B cell (primary cell): Measurements from ENCODE around the gene ADAMTSL2. TPM values are rescaled to one million over a fixed set of nuclear protein-coding genes. Genes with fewer than 3 reads are reported as not detected.

Source experiments
- ATAC-seq: fragments of 200-7000 bp; cut with Tn5 transposase; one replicate; pipeline ENCODE4 v1.10.0; 2021; ENCODE audit warnings: low read depth, mild to moderate bottlenecking, moderate number of reproducible peaks, moderate library complexity
- CTCF ChIA-PET: fragments of 350-600 bp; sonication (Branson Sonifier 250); formaldehyde crosslinking; loops from one replicate; lab custom pipeline; 2021; ENCODE audit warnings: antibody characterized with exemption, inconsistent platforms; lab: Charles Lee
- POLR2A ChIA-PET: fragments of 350-600 bp; sonication (Branson Sonifier 250); formaldehyde crosslinking; loops from one replicate; lab custom pipeline; 2021; ENCODE audit warnings: antibody characterized with exemption; lab: Charles Lee
- DNase-seq: peaks from one replicate; pipeline ENCODE4 v3.0.0; 2013
- H2AFZ ChIP-seq: 2 replicates; pipeline ENCODE4 v1.6.1; 2012; ENCODE audit warnings: mild to moderate bottlenecking, low read depth, low read length; ENCODE audit not compliant: insufficient read depth, poor library complexity, severe bottlenecking
- H3K27ac ChIP-seq, 2 donors: 1 replicate in 1 of 2; 2 replicates in 1 of 2; pipeline ENCODE4 v1.5.1; 2012 to 2013; ENCODE audit warnings: low read length in 2 of 2, mild to moderate bottlenecking in 2 of 2, moderate library complexity in 1 of 2
- H3K27me3 ChIP-seq, 4 experiments: fragments of 200-600 bp in 1 of 4; sonication (generic) in 1 of 4; replicated peaks in 1 of 4; 1 replicate in 2 of 4; 2 replicates in 2 of 4; pipeline versions ENCODE4 v1.6.1 to v1.7.0; 2013 to 2016; ENCODE audit warnings: low read length in 3 of 4, mild to moderate bottlenecking in 2 of 4, mixed read lengths in 1 of 4, moderate library complexity in 1 of 4; ENCODE audit not compliant: insufficient read depth in 4 of 4, control insufficient read depth in 3 of 4; ENCODE audit errors: control extremely low read depth in 1 of 4
- H3K36me3 ChIP-seq, 2 experiments: replicated peaks in 1 of 2; 1 replicate in 1 of 2; 2 replicates in 1 of 2; pipeline versions ENCODE4 v1.6.1 to v1.7.1; 2013; ENCODE audit warnings: low read length in 1 of 2; ENCODE audit not compliant: insufficient read depth in 2 of 2, control insufficient read depth in 1 of 2; ENCODE audit errors: control extremely low read depth in 1 of 2, extremely low read depth in 1 of 2
- H3K4me1 ChIP-seq, 2 donors: fragments of 200-600 bp in 1 of 2; sonication (generic) in 1 of 2; 1 replicate in 1 of 2; 2 replicates in 1 of 2; pipeline versions ENCODE4 v1.5.1 to v1.6.1; 2013 to 2017; ENCODE audit warnings: low read length in 2 of 2; ENCODE audit not compliant: control insufficient read depth in 2 of 2, insufficient read depth in 2 of 2
- H3K4me2 ChIP-seq: replicated peaks from 2 replicates; pipeline ENCODE3; 2012; ENCODE audit warnings: mild to moderate bottlenecking, low read depth, low read length; ENCODE audit not compliant: poor library complexity, severe bottlenecking
- H3K4me3 ChIP-seq, 5 experiments: fragments of 200-600 bp in 1 of 5; sonication (generic) in 1 of 5; 1 replicate in 3 of 5; 2 replicates in 2 of 5; pipeline versions ENCODE4 v1.5.1 to v1.7.0; 2011 to 2016; ENCODE audit warnings: low read length in 4 of 5, mild to moderate bottlenecking in 4 of 5, low read depth in 2 of 5, control low read depth in 1 of 5, moderate library complexity in 1 of 5; ENCODE audit not compliant: insufficient read depth in 1 of 5; ENCODE audit errors: control extremely low read depth in 1 of 5, extremely low read depth in 1 of 5
- H3K79me2 ChIP-seq: fragments of 200-600 bp; sonication (generic); one replicate; pipeline ENCODE4 v1.6.0; 2016; ENCODE audit warnings: low read length; ENCODE audit not compliant: control insufficient read depth, insufficient read depth
- H3K9ac ChIP-seq: fragments of 200-600 bp; sonication (generic); 2 replicates; pipeline ENCODE4 v1.6.1; 2017; ENCODE audit warnings: mild to moderate bottlenecking, low read length, moderate library complexity
- H3K9me3 ChIP-seq, 3 donors: one replicate each; pipeline versions ENCODE4 v1.6.1 to v1.7.1; 2013; ENCODE audit warnings: low read length in 2 of 3; ENCODE audit not compliant: control insufficient read depth in 2 of 3, insufficient read depth in 1 of 3; ENCODE audit errors: control extremely low read depth in 1 of 3
- H4K20me1 ChIP-seq: 2 replicates; pipeline ENCODE4 v1.6.0; 2012; ENCODE audit warnings: mild to moderate bottlenecking, low read length; ENCODE audit not compliant: insufficient read depth, control insufficient read depth, poor library complexity, severe bottlenecking
- H3K27ac Mint-ChIP-seq: one replicate; pipeline ENCODE4 v1.8.0; 2021; ENCODE audit warnings: mixed read lengths
- H3K27me3 Mint-ChIP-seq: one replicate; pipeline ENCODE4 v1.8.0; 2021; ENCODE audit warnings: mixed read lengths
- H3K4me1 Mint-ChIP-seq: one replicate; pipeline ENCODE4 v1.8.0; 2021; ENCODE audit warnings: mixed read lengths
- H3K4me3 Mint-ChIP-seq: one replicate; pipeline ENCODE4 v1.8.0; 2021; ENCODE audit warnings: mixed read lengths
- H3K9me3 Mint-ChIP-seq: one replicate; pipeline ENCODE4 v1.8.0; 2022; ENCODE audit warnings: mixed read lengths; ENCODE audit not compliant: insufficient read depth
- EZH2 ChIP-seq: IDR thresholded peaks from 2 replicates; pipeline ENCODE4 v1.6.1; 2012; ENCODE audit warnings: borderline replicate concordance, low read depth, mild to moderate bottlenecking, moderate library complexity, low read length; ENCODE audit not compliant: insufficient read depth, poor library complexity, severe bottlenecking
- WGBS: methylation state at CpG from one replicate; pipeline ENCODE4 v1.1.5; 2013; ENCODE audit warnings: missing lambda C conversion rate; ENCODE audit not compliant: insufficient coverage; 5-methylcytosine and 5-hydroxymethylcytosine counted together
- intact Hi-C: fragments of 100-400 bp; cut with micrococcal nuclease; formaldehyde crosslinking; loops from one replicate; pipeline ENCODE4 v1.10.0; 2022
- polyA plus RNA-seq: library from polyadenylated mRNA; depleted of rRNA; stranded (reverse); fragments of >200 nt; gene quantifications from 2 replicates; pipeline ENCODE4 v1.2.3, GENCODE V29; 2012
- total RNA-seq, 2 donors: library from RNA; stranded (reverse); fragments of 120-200 nt in 1 of 2; gene quantifications; 1 replicate in 1 of 2; 2 replicates in 1 of 2; pipeline versions ENCODE4 v1.2.3 to v1.2.4, GENCODE V29; 2013 to 2022
- TF ChIP-seq, protein P1 (sequence below): fragments of 200-600 bp; IDR thresholded peaks from one replicate; pipeline ENCODE4 v1.8.0; 2022; ENCODE audit warnings: antibody characterized with exemption, mild to moderate bottlenecking

The ADAMTSL2 gene
- total and polyA plus RNA-seq, 2 donors (not counting 1 experiment from before 2014, with no cell fraction given) = 0.03 TPM; not detected in 1

DNA sequence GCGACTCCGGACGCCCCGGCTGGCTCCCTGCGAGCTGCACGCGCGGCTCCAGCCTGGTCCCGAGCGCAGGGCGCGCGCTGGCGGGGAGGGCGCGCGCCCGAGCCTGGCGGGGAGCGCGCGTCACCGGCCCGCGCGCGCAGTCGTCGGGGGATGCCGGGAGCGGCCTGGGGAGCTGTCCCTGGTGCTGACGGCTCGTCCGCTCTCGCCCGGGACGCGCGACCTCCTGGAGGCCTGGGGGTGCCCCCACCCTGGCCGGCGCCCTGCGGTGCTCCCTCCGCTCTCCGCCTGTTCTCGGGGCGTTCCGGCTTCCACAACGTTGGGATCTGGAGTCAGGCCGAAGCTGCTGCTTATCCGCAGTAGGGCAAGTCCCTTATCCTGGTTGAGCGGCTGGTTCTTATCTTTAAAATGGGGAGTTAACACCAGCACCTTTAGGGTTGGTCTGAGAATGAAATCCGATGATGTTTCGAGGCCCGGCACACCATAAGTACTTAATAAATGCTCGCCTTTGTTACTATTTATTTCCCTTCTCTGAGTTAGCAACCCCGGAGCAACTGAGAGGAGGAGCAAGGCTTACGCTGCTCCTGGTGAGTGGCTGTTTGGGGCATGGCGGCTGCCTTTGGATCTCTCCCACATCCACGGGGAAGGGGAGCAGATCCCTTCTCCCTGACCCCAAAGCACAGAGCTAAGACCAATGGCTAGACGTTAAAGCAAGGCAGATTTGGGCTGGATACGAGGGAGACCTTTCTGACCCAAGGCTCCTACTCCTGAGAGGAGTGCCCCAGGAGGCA lies 75.0 kb downstream of the ADAMTSL2 start, which contains the start of gene FAM163B:
TSS of gene FAM163B (minus strand) at position 79 of the 788 bp plus-strand sequence. CDS start 29,166 bp downstream, outside the sequence.
- Histone ChIP-seq H3K27ac (no peak within 1 kb of the TSS), H3K9me3 (peaks cover 0 to 5% (median 0%) of the 10 kb centered on the region in 3 donors), H3K36me3 (no peaks in the 10 kb centered on the region), H4K20me1 (no peaks in the 10 kb centered on the region), H3K4me3 (no peak within 1 kb of the TSS), H3K27me3 (peaks cover 0 to 42% (median 8%) of the 10 kb centered on the region in 4 experiments), H3K4me2 (no peak within 1 kb of the TSS), H3K4me1 (no peaks in the 10 kb centered on the region), H3K79me2 (no peaks in the 10 kb centered on the region), H2AFZ (no peak within 1 kb of the TSS), H3K9ac (no peak within 1 kb of the TSS)
- H3K27me3 Mint-ChIP-seq = peaks cover 48% of the 10 kb centered on the region
- no peak for ATAC-seq
- POLR2A ChIA-PET = interaction anchor here (0.6 kb wide), 1 partner anchor 489 kb away, joined by 3 read pairs; the partner anchor contains the start of gene RALGDS
- intact Hi-C loops = no loop called here
- TF ChIP-seq EZH2 = no peak
- TF ChIP-seq, protein P1, sequence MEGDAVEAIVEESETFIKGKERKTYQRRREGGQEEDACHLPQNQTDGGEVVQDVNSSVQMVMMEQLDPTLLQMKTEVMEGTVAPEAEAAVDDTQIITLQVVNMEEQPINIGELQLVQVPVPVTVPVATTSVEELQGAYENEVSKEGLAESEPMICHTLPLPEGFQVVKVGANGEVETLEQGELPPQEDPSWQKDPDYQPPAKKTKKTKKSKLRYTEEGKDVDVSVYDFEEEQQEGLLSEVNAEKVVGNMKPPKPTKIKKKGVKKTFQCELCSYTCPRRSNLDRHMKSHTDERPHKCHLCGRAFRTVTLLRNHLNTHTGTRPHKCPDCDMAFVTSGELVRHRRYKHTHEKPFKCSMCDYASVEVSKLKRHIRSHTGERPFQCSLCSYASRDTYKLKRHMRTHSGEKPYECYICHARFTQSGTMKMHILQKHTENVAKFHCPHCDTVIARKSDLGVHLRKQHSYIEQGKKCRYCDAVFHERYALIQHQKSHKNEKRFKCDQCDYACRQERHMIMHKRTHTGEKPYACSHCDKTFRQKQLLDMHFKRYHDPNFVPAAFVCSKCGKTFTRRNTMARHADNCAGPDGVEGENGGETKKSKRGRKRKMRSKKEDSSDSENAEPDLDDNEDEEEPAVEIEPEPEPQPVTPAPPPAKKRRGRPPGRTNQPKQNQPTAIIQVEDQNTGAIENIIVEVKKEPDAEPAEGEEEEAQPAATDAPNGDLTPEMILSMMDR = no peak
- H3K9me3 Mint-ChIP-seq = no peaks in the 10 kb centered on the region
- no peak within 1 kb of the TSS for H3K27ac Mint-ChIP-seq
- H3K4me3 Mint-ChIP-seq = no peak within 1 kb of the TSS
- CTCF ChIA-PET = no interaction called here
- peaks cover 3% of the 10 kb centered on the region for H3K4me1 Mint-ChIP-seq
- WGBS = 19% methylated on average over 54 of the region's 61 CpGs
- DNase-seq = peak; percentile 21

DNA sequence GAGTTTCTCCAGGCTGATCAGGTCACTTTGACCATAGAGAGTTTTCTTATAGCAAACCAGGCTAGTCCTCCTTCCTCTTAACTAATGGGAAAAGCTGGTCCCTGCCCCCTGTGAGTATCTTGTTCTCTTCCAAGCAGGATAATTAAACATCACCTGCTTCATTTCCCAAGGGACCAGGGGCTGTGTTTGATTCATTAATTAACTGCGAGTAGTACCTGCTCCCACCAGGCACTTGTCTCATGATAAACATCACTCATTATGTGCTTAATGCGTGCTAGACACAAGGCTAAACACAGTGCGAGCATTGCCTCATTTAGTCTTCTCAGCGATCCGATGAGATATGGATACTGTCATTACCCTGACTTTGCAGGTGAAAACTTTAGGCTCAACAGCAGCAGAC lies 76.3 kb downstream of the ADAMTSL2 start:
- TF ChIP-seq, protein P1 = no peak
- no peak for TF ChIP-seq EZH2
- ChIA-PET CTCF (no interaction called here), POLR2A (no interaction called here)
- Mint-ChIP-seq H3K4me3 (no peak overlapping the region), H3K27ac (no peak overlapping the region), H3K4me1 (no peaks in the 10 kb centered on the region), H3K27me3 (peaks cover 44% of the 10 kb centered on the region), H3K9me3 (no peaks in the 10 kb centered on the region)
- Histone ChIP-seq H3K9me3 (peaks cover 0 to 5% (median 0%) of the 10 kb centered on the region in 3 donors), H3K4me3 (no peak overlapping the region), H2AFZ (no peak overlapping the region), H3K36me3 (no peaks in the 10 kb centered on the region), H3K4me2 (no peak overlapping the region), H3K79me2 (no peaks in the 10 kb centered on the region), H3K27me3 (peaks cover 0 to 41% (median 8%) of the 10 kb centered on the region in 4 experiments), H3K9ac (no peak overlapping the region), H3K27ac (no peak overlapping the region), H3K4me1 (no peaks in the 10 kb centered on the region), H4K20me1 (no peaks in the 10 kb centered on the region)
- intact Hi-C loops = no loop called here
- 93% methylated on average over 5 of the region's 5 CpGs for WGBS
- ATAC-seq = no peak
- no peak for DNase-seq
